Adrenal gland (tissue), 5 donors: ENCODE results near the gene MINDY4.

Experiments used
- POLR2A ChIP-seq, 2 donors: fragments of 450-650 bp; IDR thresholded peaks; one replicate each; pipeline ENCODE4 v1.6.1; 2017; ENCODE audit warnings: antibody characterized with exemption in 2 of 2, mild to moderate bottlenecking in 2 of 2, moderate library complexity in 1 of 2
- TF ChIP-seq, protein P1 (sequence below), 6 experiments: fragments of 450-650 bp in 4 of 6; fragments of 200-600 bp in 2 of 6; sonication (generic) in 1 of 6; IDR thresholded peaks; 1 replicate in 5 of 6; 2 replicates in 1 of 6; pipeline versions ENCODE4 v1.5.1 to v1.8.0; 2016 to 2021; ENCODE audit warnings: antibody characterized with exemption in 6 of 6, mild to moderate bottlenecking in 2 of 6, moderate library complexity in 1 of 6
- donor health status: DM: no; HTN: no; CAD: no.

DNA sequence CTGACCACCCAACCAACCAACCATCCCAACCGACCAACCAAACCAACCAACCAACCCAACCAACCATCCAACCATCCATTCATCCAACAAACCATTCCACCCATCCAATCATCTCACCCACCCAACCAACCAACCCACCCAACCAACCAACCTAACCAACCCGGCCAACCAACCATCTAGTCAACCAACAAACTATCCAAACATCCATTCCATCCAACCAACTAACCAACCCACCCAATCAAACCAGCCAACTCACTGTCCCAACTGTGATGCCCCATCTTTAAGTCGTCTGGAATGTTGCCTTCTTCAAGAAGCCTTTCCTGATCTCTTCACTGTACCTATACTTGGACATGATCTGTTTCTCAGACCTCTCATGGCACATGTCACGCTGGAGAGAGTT, 31.6 kb downstream of the MINDY4 start:
- TF ChIP-seq, protein P1, sequence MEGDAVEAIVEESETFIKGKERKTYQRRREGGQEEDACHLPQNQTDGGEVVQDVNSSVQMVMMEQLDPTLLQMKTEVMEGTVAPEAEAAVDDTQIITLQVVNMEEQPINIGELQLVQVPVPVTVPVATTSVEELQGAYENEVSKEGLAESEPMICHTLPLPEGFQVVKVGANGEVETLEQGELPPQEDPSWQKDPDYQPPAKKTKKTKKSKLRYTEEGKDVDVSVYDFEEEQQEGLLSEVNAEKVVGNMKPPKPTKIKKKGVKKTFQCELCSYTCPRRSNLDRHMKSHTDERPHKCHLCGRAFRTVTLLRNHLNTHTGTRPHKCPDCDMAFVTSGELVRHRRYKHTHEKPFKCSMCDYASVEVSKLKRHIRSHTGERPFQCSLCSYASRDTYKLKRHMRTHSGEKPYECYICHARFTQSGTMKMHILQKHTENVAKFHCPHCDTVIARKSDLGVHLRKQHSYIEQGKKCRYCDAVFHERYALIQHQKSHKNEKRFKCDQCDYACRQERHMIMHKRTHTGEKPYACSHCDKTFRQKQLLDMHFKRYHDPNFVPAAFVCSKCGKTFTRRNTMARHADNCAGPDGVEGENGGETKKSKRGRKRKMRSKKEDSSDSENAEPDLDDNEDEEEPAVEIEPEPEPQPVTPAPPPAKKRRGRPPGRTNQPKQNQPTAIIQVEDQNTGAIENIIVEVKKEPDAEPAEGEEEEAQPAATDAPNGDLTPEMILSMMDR (IDR thresholded peaks at IDR 0.05), result no peak
- no peak for TF ChIP-seq POLR2A (IDR thresholded peaks at IDR 0.05)
